Measurements from ENCODE around the gene BEST3.

The BEST3 gene

GRCh38 chr12:69698769-69699540, at the start of gene BEST3:
TSS of gene BEST3 (minus strand) at chr12:69699303. CDS start at chr12:69697798, 1,505 bp downstream.
- FAIRE-seq, result no peak

- no peak for FAIRE-seq
Observed at GRCh38 chr12:69744109-69744508, 45.0 kb upstream of the BEST3 start.

GRCh38 chr12:69739287-69740191, 40.4 kb upstream of the BEST3 start:
- FAIRE-seq, result no peak

GRCh38 chr12:69738351-69739286, 39.5 kb upstream of the BEST3 start, which contains the start of gene RAB3IP:
TSS of gene RAB3IP (plus strand) at chr12:69738860. CDS start at chr12:69755409, 16,549 bp downstream.
- no peak for FAIRE-seq

- FAIRE-seq, result no peak
Observed at GRCh38 chr12:69733638-69734037, 34.5 kb upstream of the BEST3 start.

GRCh38 chr12:69732088-69732487, 33.0 kb upstream of the BEST3 start:
- FAIRE-seq, result no peak

- no peak for FAIRE-seq
Observed at GRCh38 chr12:69726922-69727321, 27.8 kb upstream of the BEST3 start.

- no peak for FAIRE-seq
Observed at GRCh38 chr12:69720750-69721149, 21.6 kb upstream of the BEST3 start.

GRCh38 chr12:69719336-69720316, 20.5 kb upstream of the BEST3 start:
- no peak for FAIRE-seq

- no peak for FAIRE-seq
Observed at GRCh38 chr12:69714542-69714941, 15.4 kb upstream of the BEST3 start.

- FAIRE-seq, result no peak
Observed at GRCh38 chr12:69712826-69713225, 13.7 kb upstream of the BEST3 start.

- FAIRE-seq, result no peak
Observed at GRCh38 chr12:69708649-69709048, 9.5 kb upstream of the BEST3 start.

GRCh38 chr12:69704357-69704756, 5.3 kb upstream of the BEST3 start:
- FAIRE-seq, result no peak

GRCh38 chr12:69703146-69703642, 4.1 kb upstream of the BEST3 start:
- FAIRE-seq, result no peak

- no peak for FAIRE-seq
Observed at GRCh38 chr12:69701826-69702225, 2.7 kb upstream of the BEST3 start.

GRCh38 chr12:69698054-69698453, 1.0 kb downstream of the BEST3 start:
- FAIRE-seq, result no peak

GRCh38 chr12:69694123-69694522, 5.0 kb downstream of the BEST3 start:
- no peak for FAIRE-seq

- no peak for FAIRE-seq
Observed at GRCh38 chr12:69689638-69690037, 9.5 kb downstream of the BEST3 start.

GRCh38 chr12:69688471-69689427, 10.4 kb downstream of the BEST3 start:
- FAIRE-seq, result no peak

- no peak for FAIRE-seq
Observed at GRCh38 chr12:69688021-69688420, 11.1 kb downstream of the BEST3 start.
